HepG2 (cell line): ENCODE results near the gene PCARE. TPM values are rescaled to one million over a fixed set of nuclear protein-coding genes. Genes with fewer than 3 reads are reported as not detected.

ENCODE experiments used
- ATAC-seq: fragments of 200-7000 bp; cut with Tn5 transposase; 3 replicates; pipeline ENCODE4 v1.9.1; 2020; ENCODE audit warnings: mild to moderate bottlenecking, moderate library complexity
- BruUV-seq: library from RNA; stranded (reverse); fragments of 400-500 nt; replicated peaks from 2 replicates; lab custom pipeline; 2021; lab: Mats Ljungman, UMichigan
- CTCF ChIA-PET: fragments of 300-600 bp; formaldehyde crosslinking; extraction: SDS; loops from one replicate; lab custom pipeline; 2021; ENCODE audit warnings: low total read pairs, inconsistent platforms, low intra/inter-chr PET ratio; lab: Yijun Ruan, JAX
- POLR2A ChIA-PET: fragments of 350-600 bp; sonication (Branson Sonifier 250); formaldehyde crosslinking; loops from one replicate; lab custom pipeline; 2020; ENCODE audit warnings: antibody characterized with exemption, inconsistent platforms; lab: Yijun Ruan, JAX
- DNase-seq: peaks from one replicate; pipeline ENCODE4 v3.0.0-alpha.2; 2015; ENCODE audit warnings: low spot score
- FAIRE-seq: peaks from 3 replicates; lab custom pipeline; 2011; peaks lifted over from hg19 to GRCh38; lab: Jason Lieb, UNC
- H2AFZ ChIP-seq: one replicate; pipeline ENCODE4 v1.6.1; 2011; ENCODE audit warnings: low read length, inconsistent platforms
- H3K27ac ChIP-seq: fragments of 300-600 bp; 3 replicates; pipeline ENCODE4 v1.8.0; 2011; ENCODE audit warnings: mixed run types, mild to moderate bottlenecking, mixed read lengths, low read length, inconsistent platforms; ENCODE audit not compliant: insufficient read depth; ENCODE audit errors: extremely low read length
- H3K27me3 ChIP-seq, 2 experiments: fragments of 200-600 bp in 1 of 2; 2 replicates in 1 of 2; 3 replicates in 1 of 2; pipeline versions ENCODE4 v1.6.0 to v1.8.0; 2011; ENCODE audit warnings: low read length in 2 of 2, mild to moderate bottlenecking in 2 of 2, moderate library complexity in 2 of 2, inconsistent platforms in 1 of 2; ENCODE audit not compliant: insufficient read depth in 2 of 2, control insufficient read depth in 1 of 2
- H3K36me3 ChIP-seq, 2 experiments: fragments of 200-600 bp in 1 of 2; replicated peaks in 1 of 2; 2 replicates in 1 of 2; 3 replicates in 1 of 2; pipeline versions ENCODE4 v1.5.1 to v1.8.0; 2011; ENCODE audit warnings: low read length in 2 of 2, inconsistent platforms in 1 of 2; ENCODE audit not compliant: insufficient read depth in 2 of 2, control insufficient read depth in 1 of 2
- H3K4me1 ChIP-seq: 2 replicates; pipeline ENCODE4 v1.5.1; 2012; ENCODE audit warnings: low read length, inconsistent platforms; ENCODE audit not compliant: insufficient read depth
- H3K4me2 ChIP-seq: 2 replicates; pipeline ENCODE4 v1.6.0; 2011; ENCODE audit warnings: low read depth, low read length, inconsistent platforms
- H3K4me3 ChIP-seq, 3 experiments: fragments of 200-600 bp in 1 of 3; sonication (generic), shearing (Covaris generic) in 1 of 3; replicated peaks in 1 of 3; 2 replicates each; pipeline ENCODE4 v1.5.1; 2011 to 2016; ENCODE audit warnings: low read length in 3 of 3, inconsistent platforms in 2 of 3, low read depth in 2 of 3, mild to moderate bottlenecking in 2 of 3, control low read depth in 1 of 3, mixed read lengths in 1 of 3; ENCODE audit not compliant: insufficient read depth in 1 of 3
- H3K79me2 ChIP-seq: one replicate; pipeline ENCODE4 v1.6.1; 2011; ENCODE audit warnings: low read length, inconsistent platforms; ENCODE audit not compliant: insufficient read depth
- H3K9ac ChIP-seq: 2 replicates; pipeline ENCODE4 v1.6.0; 2011; ENCODE audit warnings: mild to moderate bottlenecking, low read depth, low read length, inconsistent platforms; ENCODE audit not compliant: insufficient read depth
- H3K9me3 ChIP-seq: 2 replicates; pipeline ENCODE4 v1.5.1; 2012; ENCODE audit warnings: mild to moderate bottlenecking, low read length
- H4K20me1 ChIP-seq: 2 replicates; pipeline ENCODE4 v1.6.0; 2011; ENCODE audit warnings: inconsistent platforms, mild to moderate bottlenecking, low read length, moderate library complexity; ENCODE audit not compliant: insufficient read depth
- FOSL2 ChIP-seq: sonication (generic); formaldehyde crosslinking; IDR thresholded peaks from 2 replicates; pipeline ENCODE4 v1.4.0; 2020; ENCODE audit warnings: missing genetic modification reagents
- FOXA1 ChIP-seq, 2 experiments: fragments of 450-650 bp in 1 of 2; sonication (generic) in 1 of 2; formaldehyde crosslinking in 1 of 2; IDR thresholded peaks; 2 replicates each; pipeline versions ENCODE4 v1.4.0 to v1.6.1; 2016 to 2020; ENCODE audit warnings: missing genetic modification reagents in 1 of 2
- FOXP1 ChIP-seq, 2 experiments: fragments of 450-650 bp in 1 of 2; IDR thresholded peaks; 2 replicates each; pipeline ENCODE4 v1.6.1; 2017 to 2018; ENCODE audit warnings: antibody characterized with exemption in 1 of 2
- GATAD2A ChIP-seq: IDR thresholded peaks from 2 replicates; pipeline ENCODE4 v1.6.1; 2016
- HMG20A ChIP-seq: IDR thresholded peaks from 2 replicates; pipeline ENCODE4 v1.6.1; 2016; ENCODE audit warnings: borderline replicate concordance
- HNF1A ChIP-seq, 2 experiments: sonication (generic) in 1 of 2; formaldehyde crosslinking in 1 of 2; IDR thresholded peaks; 2 replicates each; pipeline versions ENCODE4 v1.4.0 to v1.6.1; 2016 to 2020; ENCODE audit warnings: borderline replicate concordance in 1 of 2, low read depth in 1 of 2, mild to moderate bottlenecking in 1 of 2, missing genetic modification reagents in 1 of 2
- HOMEZ ChIP-seq: IDR thresholded peaks from 2 replicates; pipeline ENCODE4 v1.6.1; 2016; ENCODE audit warnings: low read depth
- SOX6 ChIP-seq, 2 experiments: fragments of 450-650 bp in 1 of 2; sonication (generic) in 1 of 2; formaldehyde crosslinking in 1 of 2; IDR thresholded peaks; 2 replicates each; pipeline versions ENCODE4 v1.4.0 to v1.6.1; 2017 to 2020; ENCODE audit warnings: antibody characterized with exemption in 1 of 2, mild to moderate bottlenecking in 1 of 2, missing genetic modification reagents in 1 of 2
- SSRP1 ChIP-seq: IDR thresholded peaks from 2 replicates; pipeline ENCODE4 v1.6.1; 2016; ENCODE audit warnings: control low read depth
- TCF7 ChIP-seq: sonication (generic); IDR thresholded peaks from 2 replicates; pipeline ENCODE4 v1.6.1; 2016; ENCODE audit warnings: antibody characterized with exemption, low read depth
- ZNF280B ChIP-seq: sonication (generic); formaldehyde crosslinking; IDR thresholded peaks from 2 replicates; pipeline ENCODE4 v1.5.0; 2020; ENCODE audit warnings: missing genetic modification reagents, mild to moderate bottlenecking, borderline replicate concordance
- ZNF460 ChIP-seq: sonication (generic); formaldehyde crosslinking; IDR thresholded peaks from 2 replicates; pipeline ENCODE4 v1.5.1; 2020; ENCODE audit warnings: missing genetic modification reagents, mild to moderate bottlenecking, borderline replicate concordance
- ZNF644 ChIP-seq: IDR thresholded peaks from 2 replicates; pipeline ENCODE4 v1.6.1; 2016; ENCODE audit warnings: low read depth
- WGBS: methylation state at CpG from one replicate; pipeline ENCODE4 v1.1.6; 2017; ENCODE audit warnings: low lambda C conversion rate; 5-methylcytosine and 5-hydroxymethylcytosine counted together
- in situ Hi-C: cut with HindIII; loops from 2 replicates; pipeline ENCODE4 v1.10.0; 2017; ENCODE audit warnings: low pct_unique_long_range_greater_than_20kb; ENCODE audit not compliant: extremely low pct_ligation_motif_present
- intact Hi-C: fragments of 100-400 bp; cut with micrococcal nuclease; formaldehyde crosslinking; loops from one replicate; pipeline ENCODE4 v1.10.0; 2022; ENCODE audit not compliant: unreplicated experiment
- polyA plus RNA-seq, 8 experiments: library from polyadenylated mRNA; depleted of rRNA in 3 of 8; stranded (reverse) in 7 of 8; unstranded in 1 of 8; fragments of >200 nt; fragmentation: Illumina TruSeq in 4 of 8; extraction: Trizol in 4 of 8; gene quantifications; 2 replicates each; pipeline versions ENCODE4 v1.2.1 to v1.2.3, GENCODE V29; 2011 to 2016; ENCODE audit warnings: low read depth in 4 of 8, missing spikeins in 1 of 8, mixed read lengths in 1 of 8; ENCODE audit not compliant: insufficient read depth in 1 of 8
- total RNA-seq, 5 experiments: library from RNA; depleted of rRNA; stranded (reverse); fragments of >200 nt; fragmentation: Illumina TruSeq; extraction: Trizol; gene quantifications; 2 replicates each; pipeline ENCODE4 v1.2.3, GENCODE V29; 2016; ENCODE audit warnings: low read depth in 1 of 5

PCARE gene
- total and polyA plus RNA-seq, 2 of the 13 experiments (the other 11 are each of a cell fraction or from before 2014, with no cell fraction given): not detected

DNA sequence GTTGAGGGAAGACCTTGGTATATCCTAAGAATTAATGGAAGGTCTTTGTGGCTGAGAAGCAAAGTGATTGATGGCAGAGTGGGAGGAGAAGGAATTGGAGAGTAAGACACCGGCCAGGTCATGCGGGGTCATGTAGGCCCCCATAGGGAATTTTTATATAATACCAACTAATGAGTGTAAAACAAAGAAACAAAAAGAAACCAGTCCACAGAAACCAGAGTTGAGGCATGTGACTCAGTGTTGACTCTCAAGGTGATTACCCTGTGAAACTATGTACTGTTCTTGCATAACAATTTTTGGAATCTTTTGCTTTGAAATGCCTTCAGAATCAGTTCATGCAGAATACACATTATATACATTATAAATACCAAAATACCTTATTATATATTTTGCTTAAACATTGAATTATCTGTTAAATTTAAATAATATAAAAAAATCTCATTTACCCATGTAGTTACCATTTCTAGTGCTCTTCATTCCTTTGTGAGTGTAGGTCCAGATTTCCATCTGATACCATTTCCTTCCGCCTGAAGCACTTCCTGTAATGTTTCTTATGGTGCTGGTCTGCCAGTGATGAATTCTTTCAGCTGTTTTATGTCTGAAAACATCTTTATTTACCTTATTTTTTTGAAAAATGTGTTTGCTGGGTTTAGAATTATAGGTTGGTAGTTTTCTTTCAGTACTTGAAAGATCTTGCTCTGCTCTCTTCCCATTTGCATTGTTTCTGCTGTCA, 49.5 kb upstream of the PCARE start:
- FAIRE-seq (no peak), ATAC-seq (peak; percentile 49; the same call in 2 of the 3 replicates), DNase-seq (peak; percentile 76)
- intact Hi-C loops: no loop called here
- Histone ChIP-seq H3K27ac (no peak overlapping the region), H3K4me3 (no peak overlapping the region), H3K9ac (no peak overlapping the region), H3K36me3 (no peaks in the 10 kb centered on the region), H3K27me3 (no peaks in the 10 kb centered on the region), H4K20me1 (no peaks in the 10 kb centered on the region), H3K79me2 (no peaks in the 10 kb centered on the region), H3K9me3 (peaks cover 10% of the 10 kb centered on the region; the same call in 1 of the 2 replicates), H3K4me2 (no peak overlapping the region; the same call in 1 of the 2 replicates), H2AFZ (no peak overlapping the region), H3K4me1 (peaks cover 7% of the 10 kb centered on the region)
- 40% methylated on average over 3 of the region's 3 CpGs for WGBS
- BruUV-seq: no TSS peak
- ChIA-PET CTCF (no interaction called here), POLR2A (no interaction called here)
- in situ Hi-C loops: no loop called here
- TF ChIP-seq GATAD2A (CRISPR knock-in tag) (peak; percentile 50), FOSL2 (CRISPR knock-in tag) (peak; percentile 93), HMG20A (peak; percentile 79; the same call in 1 of the 2 replicates), SSRP1 (CRISPR knock-in tag) (no peak), HNF1A (IDR thresholded peaks at IDR 0.05; ENCODE audit: low read depth) (no peak), HNF1A (CRISPR knock-in tag; IDR thresholded peaks at IDR 0.05; ENCODE audit: borderline replicate concordance) (no peak), ZNF460 (CRISPR knock-in tag) (no peak), HOMEZ (peak; percentile 67), SOX6 (IDR thresholded peaks at IDR 0.05) (no peak), SOX6 (CRISPR knock-in tag; IDR thresholded peaks at IDR 0.05) (peak; percentile 38; the same call in 1 of the 2 replicates), ZNF644 (0 out of 2 replicates have a peak, but pooled peaks have one; percentile 33), FOXA1 (IDR thresholded peaks at IDR 0.05) (no peak), FOXA1 (CRISPR knock-in tag; IDR thresholded peaks at IDR 0.05) (peak; percentile 89), TCF7 (peak; percentile 31; the same call in 1 of the 2 replicates), FOXP1 (IDR thresholded peaks at IDR 0.05) (no peak), FOXP1 (CRISPR knock-in tag; IDR thresholded peaks at IDR 0.05) (peak; percentile 18; the same call in 1 of the 2 replicates), ZNF280B (CRISPR knock-in tag) (no peak)
